Measurements from ENCODE around the gene CRYL1. TPM values are rescaled to one million over a fixed set of nuclear protein-coding genes. Genes with fewer than 3 reads are reported as not detected.
A peak's percentile ranks its signal among the peaks of the same experiment; 100 is the strongest.

CRYL1 gene
- total and polyA plus RNA-seq, 4 donors, result 14.1 to 24.1 (median 22.1) TPM

DNA sequence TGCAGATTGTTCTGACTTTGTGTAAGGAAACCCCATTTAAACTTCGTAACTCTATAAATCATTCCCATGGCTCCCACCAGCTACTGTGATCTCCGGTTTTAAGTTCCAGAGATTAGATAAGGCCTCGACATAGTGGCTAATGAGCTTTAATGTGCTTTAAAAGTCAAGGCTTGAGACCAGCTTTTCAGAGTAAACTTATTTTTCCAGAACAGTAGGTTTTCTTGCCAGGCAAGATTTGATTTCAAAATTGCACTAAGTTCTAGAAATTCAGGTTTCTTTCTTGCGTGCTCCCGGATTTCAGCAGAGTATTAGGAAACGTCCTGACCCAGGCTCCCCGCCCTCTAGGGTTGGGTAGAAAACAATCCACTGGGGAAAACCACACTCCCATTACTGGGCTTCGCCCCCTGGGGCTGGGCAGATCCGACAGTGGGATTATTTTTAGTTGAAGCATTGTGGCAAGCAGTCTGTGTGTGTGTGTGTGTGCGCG, 43.3 kb downstream of the CRYL1 start:
- Histone ChIP-seq H3K4me1 (ENCODE audit: control insufficient read depth in 5 of 5, insufficient read depth in 5 of 5, low read length in 5 of 5) (peaks cover 0 to 17% (median 0%) of the 10 kb centered on the region in 5 donors), H3K27ac (ENCODE audit: low read depth in 1 of 2, low read length in 1 of 2) (no peak overlapping the region), H3K9me3 (ENCODE audit: control insufficient read depth in 4 of 4, insufficient read depth in 3 of 4, low read length in 3 of 4) (no peaks in the 10 kb centered on the region), H3K4me3 (no peak overlapping the region), H3K9ac (ENCODE audit: insufficient read depth in 1 of 2, low read length in 2 of 2) (peak overlapping the region in 1 of 2 donors; percentile 51), H3K36me3 (ENCODE audit: control insufficient read depth in 4 of 4, insufficient read depth in 4 of 4, low read length in 4 of 4) (no peaks in the 10 kb centered on the region), H3K27me3 (ENCODE audit: control insufficient read depth in 3 of 3, insufficient read depth in 3 of 3, low read length in 2 of 3) (no peaks in the 10 kb centered on the region)
- TF ChIP-seq, protein P1, sequence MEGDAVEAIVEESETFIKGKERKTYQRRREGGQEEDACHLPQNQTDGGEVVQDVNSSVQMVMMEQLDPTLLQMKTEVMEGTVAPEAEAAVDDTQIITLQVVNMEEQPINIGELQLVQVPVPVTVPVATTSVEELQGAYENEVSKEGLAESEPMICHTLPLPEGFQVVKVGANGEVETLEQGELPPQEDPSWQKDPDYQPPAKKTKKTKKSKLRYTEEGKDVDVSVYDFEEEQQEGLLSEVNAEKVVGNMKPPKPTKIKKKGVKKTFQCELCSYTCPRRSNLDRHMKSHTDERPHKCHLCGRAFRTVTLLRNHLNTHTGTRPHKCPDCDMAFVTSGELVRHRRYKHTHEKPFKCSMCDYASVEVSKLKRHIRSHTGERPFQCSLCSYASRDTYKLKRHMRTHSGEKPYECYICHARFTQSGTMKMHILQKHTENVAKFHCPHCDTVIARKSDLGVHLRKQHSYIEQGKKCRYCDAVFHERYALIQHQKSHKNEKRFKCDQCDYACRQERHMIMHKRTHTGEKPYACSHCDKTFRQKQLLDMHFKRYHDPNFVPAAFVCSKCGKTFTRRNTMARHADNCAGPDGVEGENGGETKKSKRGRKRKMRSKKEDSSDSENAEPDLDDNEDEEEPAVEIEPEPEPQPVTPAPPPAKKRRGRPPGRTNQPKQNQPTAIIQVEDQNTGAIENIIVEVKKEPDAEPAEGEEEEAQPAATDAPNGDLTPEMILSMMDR (IDR thresholded peaks at IDR 0.05; ENCODE audit: control extremely low read depth, extremely low read depth), result no peak
- DNase-seq (peak in 2 of 3 donors; percentile 63 to 80), ATAC-seq (ENCODE audit: insufficient read depth, low FRiP score) (no peak)
- 50 to 61% methylated on average over 11 of the region's 11 CpGs for WGBS, 2 donors

DNA sequence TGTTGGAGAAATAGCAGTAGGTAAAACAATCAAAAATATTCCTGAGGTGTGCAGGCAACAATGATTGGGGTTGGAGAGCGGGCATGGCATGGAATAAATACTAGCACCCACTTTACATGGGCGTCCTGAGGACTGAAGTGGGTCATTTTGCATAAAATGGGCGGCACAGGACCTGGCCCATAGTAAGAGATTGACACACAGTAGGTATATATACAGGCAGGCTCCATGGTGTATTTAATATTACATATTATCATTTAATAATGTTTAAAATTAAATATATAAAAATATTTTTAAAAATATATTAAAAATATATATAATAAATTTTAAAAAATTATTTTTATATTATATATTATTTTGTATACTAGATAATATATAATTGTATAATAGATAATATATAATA, 48.3 kb downstream of the CRYL1 start:
- TF ChIP-seq, protein P1 (IDR thresholded peaks at IDR 0.05; ENCODE audit: control extremely low read depth, extremely low read depth), result no peak
- no peaks in the 10 kb centered on the region for H3K27me3 ChIP-seq (ENCODE audit: control insufficient read depth in 3 of 3, insufficient read depth in 3 of 3, low read length in 2 of 3)
- 85 to 95% methylated on average over 3 of the region's 3 CpGs for WGBS, 2 donors
- H3K36me3 ChIP-seq (ENCODE audit: control insufficient read depth in 4 of 4, insufficient read depth in 4 of 4, low read length in 4 of 4), result peaks cover 0 to 4% (median 0%) of the 10 kb centered on the region in 4 donors
- H3K4me1 ChIP-seq (ENCODE audit: control insufficient read depth in 5 of 5, insufficient read depth in 5 of 5, low read length in 5 of 5), result peaks cover 0 to 11% (median 5%) of the 10 kb centered on the region in 5 donors
- no peak overlapping the region for H3K4me3 ChIP-seq
- no peak for DNase-seq
- no peak for ATAC-seq (ENCODE audit: insufficient read depth, low FRiP score)
- H3K9ac ChIP-seq (ENCODE audit: insufficient read depth in 1 of 2, low read length in 2 of 2), result no peak overlapping the region
- H3K9me3 ChIP-seq (ENCODE audit: control insufficient read depth in 4 of 4, insufficient read depth in 3 of 4, low read length in 3 of 4), result no peaks in the 10 kb centered on the region
- no peak overlapping the region for H3K27ac ChIP-seq (ENCODE audit: low read depth in 1 of 2, low read length in 1 of 2)

DNA sequence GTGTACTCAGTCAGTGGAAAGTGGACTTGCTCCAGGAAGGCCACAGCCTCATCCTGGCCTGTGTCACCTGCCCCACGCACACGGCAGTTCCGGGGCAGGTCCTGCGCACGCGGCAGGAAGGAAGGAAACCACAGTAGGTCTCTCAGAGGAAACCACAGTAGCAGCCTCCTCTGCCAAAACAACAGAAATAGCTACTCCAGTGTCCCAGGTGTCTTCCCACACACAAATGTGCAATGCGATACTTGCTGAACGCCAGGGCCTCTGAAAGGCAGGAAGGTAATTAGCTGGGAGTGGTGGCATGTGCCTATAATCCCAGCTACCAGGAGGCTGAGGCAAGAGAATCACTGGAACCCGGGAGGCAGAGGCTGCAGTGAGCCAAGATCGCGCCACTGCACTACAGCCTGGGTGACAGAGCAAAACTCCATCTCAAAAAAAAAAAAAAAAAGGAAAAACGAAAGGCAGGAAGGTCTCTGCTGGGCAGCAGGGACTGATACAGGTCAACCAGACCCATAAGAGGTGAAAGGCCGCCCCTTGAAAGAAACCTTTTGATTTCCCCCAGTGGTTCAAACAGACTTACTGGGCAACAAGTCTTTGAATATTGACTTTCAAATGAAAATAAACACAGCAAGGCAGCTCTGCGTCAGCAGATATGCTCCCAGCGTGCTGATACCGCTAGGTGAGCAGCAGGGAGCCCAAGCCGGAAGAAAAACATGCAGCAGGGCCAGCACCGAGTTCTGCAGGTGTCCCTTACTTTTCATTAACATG, 49.5 kb downstream of the CRYL1 start:
- ATAC-seq (ENCODE audit: insufficient read depth, low FRiP score) (no peak), DNase-seq (no peak)
- no peak overlapping the region for H3K4me3 ChIP-seq
- H3K4me1 ChIP-seq (ENCODE audit: control insufficient read depth in 5 of 5, insufficient read depth in 5 of 5, low read length in 5 of 5), result peaks cover 0 to 5% (median 0%) of the 10 kb centered on the region in 5 donors
- H3K9me3 ChIP-seq (ENCODE audit: control insufficient read depth in 4 of 4, insufficient read depth in 3 of 4, low read length in 3 of 4), result no peaks in the 10 kb centered on the region
- H3K36me3 ChIP-seq (ENCODE audit: control insufficient read depth in 4 of 4, insufficient read depth in 4 of 4, low read length in 4 of 4), result peaks cover 0 to 4% (median 0%) of the 10 kb centered on the region in 4 donors
- WGBS, 2 donors, result 50 to 67% methylated on average over 18 of the region's 18 CpGs
- TF ChIP-seq, protein P1 (IDR thresholded peaks at IDR 0.05; ENCODE audit: control extremely low read depth, extremely low read depth), result no peak
- no peaks in the 10 kb centered on the region for H3K27me3 ChIP-seq (ENCODE audit: control insufficient read depth in 3 of 3, insufficient read depth in 3 of 3, low read length in 2 of 3)
- H3K27ac ChIP-seq (ENCODE audit: low read depth in 1 of 2, low read length in 1 of 2), result no peak overlapping the region
- no peak overlapping the region for H3K9ac ChIP-seq (ENCODE audit: insufficient read depth in 1 of 2, low read length in 2 of 2)
